GM18873 (cell line): ENCODE measurements around the gene TUT7.

Experiments
- ATAC-seq: cut with Tn5 transposase; IDR thresholded peaks from one replicate; pipeline ENCODE4 v1.9.1; 2021; ENCODE audit warnings: mild to moderate bottlenecking, moderate library complexity, moderate number of reproducible peaks; ENCODE audit not compliant: unreplicated experiment, low FRiP score

The TUT7 gene

DNA sequence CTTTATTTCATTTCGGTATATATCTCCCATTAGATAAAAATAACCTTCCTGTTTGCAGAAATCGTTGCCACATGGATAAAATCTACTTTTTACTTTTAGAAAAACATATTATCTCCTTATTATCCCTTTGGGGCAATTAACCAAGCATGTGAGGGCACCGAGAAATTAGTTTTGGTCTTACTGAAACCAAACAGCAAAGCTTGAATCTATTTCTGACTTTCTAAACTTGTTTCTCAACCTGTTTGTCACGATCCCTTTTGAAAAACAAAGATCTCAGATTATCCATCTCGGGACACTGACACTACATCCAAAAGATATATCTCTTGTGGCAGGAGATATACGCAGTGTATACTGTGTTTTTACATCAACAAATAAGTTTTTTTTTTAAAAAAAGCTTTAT is 2.3 kb downstream of the TUT7 start:
- ATAC-seq: no peak

GRCh38 chr9:86350006-86350760 is 4.0 kb downstream of the TUT7 start:
- no peak for ATAC-seq

DNA sequence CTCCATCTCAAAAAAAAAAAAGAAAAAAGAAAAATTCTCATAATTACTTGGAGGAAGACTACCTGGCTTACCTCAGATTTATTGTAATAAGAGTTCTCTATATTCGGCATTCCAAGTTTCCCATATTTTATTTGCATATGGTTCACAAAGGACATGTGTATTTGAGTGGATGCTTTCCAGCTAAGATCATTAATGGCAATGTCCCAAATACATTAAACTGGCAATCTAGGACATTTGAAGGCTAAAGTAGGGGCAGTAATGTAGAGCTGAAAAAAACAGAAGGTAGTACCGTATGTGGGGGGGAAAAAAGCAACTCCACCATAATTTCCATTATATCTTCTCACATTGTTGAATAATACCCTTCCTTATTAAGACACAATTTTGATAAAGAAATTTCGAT is 4.9 kb downstream of the TUT7 start:
- ATAC-seq: no peak

DNA sequence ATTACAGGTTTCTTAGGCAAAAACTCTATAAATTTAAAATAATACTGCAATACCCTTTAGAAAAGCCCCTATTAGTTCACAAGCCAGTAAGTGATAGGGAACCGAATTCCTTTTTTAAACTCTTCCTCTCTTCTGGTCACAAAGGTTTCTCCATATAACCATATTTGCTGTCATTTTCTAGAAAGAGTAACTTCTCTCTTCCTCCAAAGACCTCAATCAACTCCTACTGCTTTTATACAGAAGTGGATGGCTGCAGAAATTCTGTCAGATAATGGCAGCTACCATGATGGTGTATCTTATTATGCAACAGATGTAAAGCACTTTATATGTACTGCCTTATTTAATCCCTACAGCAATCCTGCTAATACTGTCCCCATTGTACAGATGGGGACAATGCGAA is 6.2 kb downstream of the TUT7 start:
- no peak for ATAC-seq

DNA sequence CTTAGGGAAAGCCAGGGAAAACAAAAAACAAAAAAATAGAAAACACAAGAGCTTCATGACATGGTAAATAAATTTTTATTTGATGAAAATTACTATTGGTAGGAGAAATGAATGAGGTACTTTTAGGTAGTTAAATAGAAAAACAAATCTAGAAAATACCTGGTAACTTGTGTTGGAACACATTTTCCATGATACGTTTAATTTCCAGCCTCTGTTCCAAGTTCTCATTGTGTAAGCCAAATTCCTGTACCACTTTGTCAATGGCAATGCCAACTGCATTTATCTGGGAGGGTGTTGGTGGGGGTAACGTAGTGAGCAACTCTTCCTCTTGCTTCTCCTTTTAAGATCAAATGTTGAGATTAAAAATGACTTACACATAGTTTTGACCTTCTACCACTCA is 9.4 kb downstream of the TUT7 start:
- no peak for ATAC-seq

- no peak for ATAC-seq
Observed at GRCh38 chr9:86342269-86342668, 11.9 kb downstream of the TUT7 start.

DNA sequence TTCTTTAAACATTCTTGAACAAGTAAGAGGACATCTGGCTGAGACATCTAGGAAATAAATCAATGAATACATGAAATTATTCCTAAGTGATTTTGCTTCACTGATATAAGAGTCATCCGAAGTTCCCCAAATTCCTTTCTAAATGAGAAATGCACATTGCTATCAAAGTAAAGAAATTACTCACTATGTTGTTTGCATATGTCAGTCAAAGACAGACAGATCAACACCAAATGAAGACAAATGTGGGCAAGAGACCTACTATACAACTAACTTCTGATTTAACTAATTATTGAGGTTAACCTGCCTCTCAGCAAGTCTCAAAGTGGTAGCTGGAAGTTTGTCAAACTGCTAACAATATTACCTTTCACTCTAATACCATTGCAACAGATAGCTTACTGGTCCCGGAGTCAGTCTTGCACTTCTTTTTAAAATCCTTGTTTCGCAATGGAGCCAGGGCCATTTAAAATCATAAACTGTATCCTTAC is 13.2 kb downstream of the TUT7 start:
- ATAC-seq: no peak

- no peak for ATAC-seq
Observed at GRCh38 chr9:86340356-86341006, 13.7 kb downstream of the TUT7 start.

DNA sequence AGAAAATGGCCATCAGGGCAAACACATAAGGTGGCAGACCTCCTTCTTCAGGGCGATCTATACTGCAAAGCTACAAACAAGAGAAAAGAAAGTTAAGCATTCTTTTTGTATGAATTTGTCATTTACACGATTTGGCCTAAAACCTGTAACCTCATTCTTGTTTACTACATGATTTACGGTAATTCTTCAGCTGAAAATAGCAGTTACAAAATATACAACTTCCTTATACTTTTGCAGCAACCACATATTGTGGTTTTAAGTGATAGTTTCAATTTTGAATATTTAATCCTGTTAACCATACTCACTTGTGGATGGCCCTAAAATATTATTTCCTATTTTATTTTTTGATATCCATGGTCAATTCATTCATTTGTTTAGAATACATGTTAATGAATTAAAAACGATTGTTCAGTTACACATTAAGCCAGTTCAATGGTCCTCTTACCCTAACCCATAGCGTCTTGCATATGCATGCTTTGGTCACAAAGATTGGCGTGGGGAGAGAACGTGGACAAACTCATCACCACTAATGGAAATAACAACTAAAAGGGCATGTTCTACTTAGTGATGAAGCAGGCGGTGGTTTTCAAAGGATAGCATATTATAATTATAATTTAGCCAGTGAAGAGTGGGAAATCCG is 16.6 kb downstream of the TUT7 start:
- no peak for ATAC-seq

DNA sequence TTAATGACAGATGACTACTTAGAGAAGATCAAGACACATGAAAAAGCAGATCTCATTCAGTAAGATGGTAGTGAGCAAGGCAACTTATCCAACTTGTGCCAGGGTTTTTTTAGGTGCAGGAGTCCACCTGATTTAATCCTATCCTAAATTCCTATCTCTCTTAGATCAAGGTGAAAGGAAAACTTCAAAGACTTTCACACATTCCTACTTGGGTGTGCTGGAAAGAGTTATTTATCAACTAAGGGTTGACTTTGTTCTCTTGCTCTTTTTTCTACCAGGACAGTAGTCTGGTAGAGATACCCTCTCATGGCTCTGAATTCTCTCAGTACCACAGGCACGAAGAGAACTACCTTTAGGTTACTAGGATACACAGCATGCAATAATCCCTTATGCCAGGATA is 18.2 kb downstream of the TUT7 start:
- no peak for ATAC-seq

DNA sequence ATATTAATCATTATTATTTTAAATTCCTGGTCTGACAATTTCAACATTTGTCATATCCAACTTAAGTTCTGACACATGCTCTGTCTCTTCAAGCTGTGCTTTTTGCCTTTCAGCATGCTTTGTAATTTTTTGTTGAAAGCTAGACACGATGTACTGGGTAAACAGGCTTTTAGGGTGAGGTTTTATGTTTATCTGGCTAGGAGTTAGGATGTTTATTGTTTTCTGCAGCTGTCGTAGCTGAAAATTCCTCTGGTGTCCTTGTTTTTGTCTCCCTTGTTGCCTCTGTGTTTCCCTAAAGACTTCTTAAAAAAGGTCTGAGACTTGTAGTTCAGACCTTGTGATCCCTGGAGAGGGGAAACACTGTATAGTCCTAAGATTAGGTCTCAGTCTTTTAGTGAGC is 20.6 kb downstream of the TUT7 start:
- no peak for ATAC-seq

- ATAC-seq: no peak
Observed at GRCh38 chr9:86330186-86330585, 24.0 kb downstream of the TUT7 start.

- ATAC-seq: no peak
Observed at GRCh38 chr9:86329649-86330048, 24.6 kb downstream of the TUT7 start.

DNA sequence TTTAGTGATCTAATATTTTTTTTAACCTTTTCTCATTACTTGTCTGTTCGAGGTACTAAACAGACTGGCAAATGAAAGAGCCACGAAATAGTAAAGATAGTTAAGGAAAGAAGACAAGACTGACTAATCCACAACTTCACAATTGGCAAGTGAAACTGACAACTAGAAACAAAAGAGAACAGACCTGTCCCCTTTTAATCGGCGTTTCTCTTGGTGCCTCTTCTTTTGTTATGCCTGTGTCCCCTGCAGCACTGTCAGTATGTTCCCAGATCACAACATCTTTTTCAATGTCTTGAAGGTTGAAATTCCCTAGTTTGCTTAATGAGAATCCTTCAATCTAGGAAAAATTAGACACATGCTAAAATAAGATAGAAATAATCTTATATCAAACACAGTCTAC is 26.1 kb downstream of the TUT7 start:
- no peak for ATAC-seq

DNA sequence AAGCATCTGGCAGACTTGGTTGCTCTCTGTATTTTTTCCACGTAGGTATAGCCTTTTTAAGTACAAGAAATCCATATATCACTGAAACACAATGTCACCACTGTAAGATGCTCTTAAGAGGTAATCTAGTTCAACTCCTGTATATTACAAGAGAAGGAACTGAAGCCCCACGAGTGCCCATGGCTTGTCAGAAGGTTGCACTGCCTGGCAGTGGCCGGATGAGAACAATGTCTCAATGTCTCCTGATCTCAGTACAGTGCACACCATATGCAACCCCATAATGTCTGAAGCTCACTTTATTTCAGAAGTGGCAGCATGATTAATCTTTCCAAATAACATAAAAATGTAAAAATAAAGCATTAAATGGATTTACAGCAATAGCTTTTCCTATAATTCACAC is 27.7 kb downstream of the TUT7 start:
- ATAC-seq: no peak

DNA sequence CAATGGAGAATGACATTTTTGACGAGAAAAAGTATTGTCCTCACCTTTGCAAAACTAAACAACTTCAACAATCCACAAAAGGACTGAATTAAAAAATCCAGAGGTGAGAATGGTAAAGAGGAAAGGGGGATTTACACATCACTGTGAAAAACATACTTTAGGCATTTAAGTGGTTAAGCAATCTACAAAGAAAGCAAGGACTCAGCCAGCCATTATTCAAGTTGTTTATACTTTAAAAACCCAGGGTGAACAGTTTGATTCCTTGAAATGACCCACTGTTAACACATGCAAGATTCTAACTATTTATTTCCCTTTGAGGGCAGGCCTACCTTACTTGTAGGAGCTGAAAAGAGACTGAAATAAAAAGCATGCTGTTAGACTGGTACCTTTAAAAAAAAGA is 29.3 kb downstream of the TUT7 start:
- ATAC-seq: no peak

DNA sequence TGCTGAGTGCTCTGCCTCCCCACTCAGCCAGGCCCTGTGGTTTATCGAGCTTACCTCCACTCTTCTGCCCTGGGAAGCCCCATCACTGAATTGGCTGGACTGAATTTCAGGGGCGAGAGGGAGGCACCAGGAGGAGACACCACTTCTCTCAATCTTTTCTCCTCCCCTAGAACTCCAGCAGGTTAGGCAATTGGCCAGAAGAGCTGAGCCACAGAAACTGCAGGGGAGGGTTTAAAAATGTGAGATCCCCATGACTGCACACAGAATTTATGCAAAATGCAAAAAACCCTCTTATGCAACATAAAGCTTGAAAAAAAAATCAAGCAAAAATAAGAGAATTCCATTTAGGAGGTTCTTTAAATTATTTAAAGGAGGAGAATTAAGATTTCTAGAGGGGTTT is 29.9 kb downstream of the TUT7 start:
- no peak for ATAC-seq

GRCh38 chr9:86322973-86323644 is 31.1 kb downstream of the TUT7 start:
- ATAC-seq: no peak

- ATAC-seq: no peak
Observed at GRCh38 chr9:86321373-86321772, 32.8 kb downstream of the TUT7 start.

DNA sequence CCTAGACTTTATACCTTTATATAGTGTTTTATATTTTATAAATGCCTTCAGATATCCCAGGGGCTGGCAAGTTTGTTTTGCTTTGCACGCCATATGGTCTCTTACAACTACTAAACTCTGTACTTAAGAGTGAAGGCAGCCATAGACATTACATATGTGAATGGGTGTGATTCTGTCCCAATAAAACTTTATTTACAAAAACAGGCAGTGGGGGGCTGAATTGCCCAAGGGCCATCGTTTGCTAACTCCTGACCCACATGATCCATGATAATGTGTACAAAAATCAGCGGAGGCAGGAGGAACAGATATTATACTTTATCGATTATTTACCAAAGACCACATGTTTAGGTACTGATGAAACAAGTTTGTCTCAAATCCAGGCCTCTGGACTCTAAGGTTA is 36.0 kb downstream of the TUT7 start:
- ATAC-seq: no peak

- ATAC-seq: no peak
Observed at GRCh38 chr9:86315078-86315477, 39.1 kb downstream of the TUT7 start.
